Measurements from ENCODE around the gene ITPKA. TPM values are rescaled to one million over a fixed set of nuclear protein-coding genes. Genes with fewer than 3 reads are reported as not detected.
A peak's percentile ranks its signal among the peaks of the same experiment; 100 is the strongest.

The ITPKA gene
- total RNA-seq = under 1 TPM in 1 of 3 donors, not detected in 2; 0.15 TPM

DNA sequence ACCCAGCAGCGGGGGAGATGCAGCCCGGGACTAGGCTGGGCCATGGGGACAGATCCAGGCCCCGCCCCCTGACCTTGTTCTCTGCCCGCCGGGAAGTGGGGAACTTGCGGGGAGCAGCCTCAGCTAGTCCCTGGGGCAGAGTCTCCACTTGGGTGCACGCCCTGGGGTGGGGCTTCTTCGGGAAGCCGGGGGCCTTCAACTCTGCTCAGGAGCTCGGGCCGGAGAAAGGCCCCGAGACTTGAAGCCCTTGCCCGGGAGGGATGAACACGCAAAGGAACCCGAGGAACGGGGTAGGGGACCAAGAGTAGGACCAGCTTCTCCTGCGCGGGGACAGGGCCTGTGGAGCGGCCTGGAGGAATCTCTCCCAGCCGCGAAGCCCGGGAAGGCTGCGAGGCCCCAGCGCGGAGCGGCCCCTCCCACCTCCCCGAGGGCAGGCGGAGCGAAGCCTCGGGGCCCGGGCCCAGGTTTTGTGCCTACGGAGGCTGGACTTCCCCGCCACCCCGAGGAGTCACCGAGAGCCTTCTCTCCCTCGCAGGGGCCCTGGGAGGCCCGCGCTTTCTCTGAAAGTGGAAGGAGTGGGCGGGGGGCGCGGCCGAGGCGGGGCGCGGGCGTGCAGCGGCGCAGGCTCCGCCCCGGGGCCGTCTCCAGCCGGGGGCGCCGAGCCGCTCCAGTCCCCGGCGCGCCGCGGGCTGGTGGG is at the start of gene ITPKA:
Gene ITPKA (plus strand): TSS at position 670 of the 697 bp plus-strand sequence. CDS start 54 bp downstream, outside the sequence.
- intact Hi-C loops (cut with DNase I; ENCODE audit: low total_unique reads) = no loop called here
- peak in 1 of 2 donors; percentile 34 for DNase-seq (ENCODE audit: low spot score in 2 of 2)
- Histone ChIP-seq H3K36me3 (no peaks in the 10 kb centered on the region), H3K4me1 (peaks cover 9 to 14% of the 10 kb centered on the region in 2 donors), H3K9me3 (no peaks in the 10 kb centered on the region), H3K27ac (peak within 1 kb of the TSS in 1 of 2 donors; percentile 49), H3K4me3 (peak within 1 kb of the TSS; percentile 55 to 84 (median 67)), H3K27me3 (peaks cover 7 to 25% of the 10 kb centered on the region in 2 donors)
- TF ChIP-seq, protein P1, sequence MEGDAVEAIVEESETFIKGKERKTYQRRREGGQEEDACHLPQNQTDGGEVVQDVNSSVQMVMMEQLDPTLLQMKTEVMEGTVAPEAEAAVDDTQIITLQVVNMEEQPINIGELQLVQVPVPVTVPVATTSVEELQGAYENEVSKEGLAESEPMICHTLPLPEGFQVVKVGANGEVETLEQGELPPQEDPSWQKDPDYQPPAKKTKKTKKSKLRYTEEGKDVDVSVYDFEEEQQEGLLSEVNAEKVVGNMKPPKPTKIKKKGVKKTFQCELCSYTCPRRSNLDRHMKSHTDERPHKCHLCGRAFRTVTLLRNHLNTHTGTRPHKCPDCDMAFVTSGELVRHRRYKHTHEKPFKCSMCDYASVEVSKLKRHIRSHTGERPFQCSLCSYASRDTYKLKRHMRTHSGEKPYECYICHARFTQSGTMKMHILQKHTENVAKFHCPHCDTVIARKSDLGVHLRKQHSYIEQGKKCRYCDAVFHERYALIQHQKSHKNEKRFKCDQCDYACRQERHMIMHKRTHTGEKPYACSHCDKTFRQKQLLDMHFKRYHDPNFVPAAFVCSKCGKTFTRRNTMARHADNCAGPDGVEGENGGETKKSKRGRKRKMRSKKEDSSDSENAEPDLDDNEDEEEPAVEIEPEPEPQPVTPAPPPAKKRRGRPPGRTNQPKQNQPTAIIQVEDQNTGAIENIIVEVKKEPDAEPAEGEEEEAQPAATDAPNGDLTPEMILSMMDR (IDR thresholded peaks at IDR 0.05) = no peak
- TF ChIP-seq POLR2A (IDR thresholded peaks at IDR 0.05) = no peak
- no peak for TF ChIP-seq POLR2AphosphoS5 (IDR thresholded peaks at IDR 0.05)

DNA sequence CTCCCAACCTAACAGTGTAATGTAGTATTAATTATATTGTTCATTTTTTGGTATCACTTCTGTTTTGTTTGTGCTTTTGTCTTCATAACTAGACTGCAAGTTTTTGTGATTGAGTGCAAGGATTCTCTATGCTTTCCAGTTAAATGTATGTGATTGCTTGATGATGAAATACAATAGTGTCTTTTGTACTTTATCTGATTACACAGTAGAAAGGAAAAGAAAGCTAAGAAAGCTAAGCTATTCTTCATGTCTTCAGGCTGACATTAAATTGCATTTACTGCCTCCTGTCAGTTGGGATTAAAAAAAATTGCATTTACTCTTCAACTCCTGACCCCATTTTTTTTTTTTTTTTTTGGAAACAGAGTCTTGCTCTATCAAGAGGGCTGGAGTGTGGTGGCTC is 48.3 kb upstream of the ITPKA start:
- Histone ChIP-seq H3K4me1 (no peaks in the 10 kb centered on the region), H3K9me3 (no peaks in the 10 kb centered on the region), H3K27me3 (no peaks in the 10 kb centered on the region), H3K4me3 (no peak overlapping the region), H3K27ac (no peak overlapping the region), H3K36me3 (peaks cover 4% of the 10 kb centered on the region)
- intact Hi-C loops (cut with DNase I; ENCODE audit: low total_unique reads) = no loop called here
- no peak for DNase-seq (ENCODE audit: low spot score in 2 of 2)
- TF ChIP-seq POLR2A (IDR thresholded peaks at IDR 0.05) = no peak
- no peak for TF ChIP-seq POLR2AphosphoS5 (IDR thresholded peaks at IDR 0.05)
- TF ChIP-seq, protein P1 (IDR thresholded peaks at IDR 0.05) = no peak

DNA sequence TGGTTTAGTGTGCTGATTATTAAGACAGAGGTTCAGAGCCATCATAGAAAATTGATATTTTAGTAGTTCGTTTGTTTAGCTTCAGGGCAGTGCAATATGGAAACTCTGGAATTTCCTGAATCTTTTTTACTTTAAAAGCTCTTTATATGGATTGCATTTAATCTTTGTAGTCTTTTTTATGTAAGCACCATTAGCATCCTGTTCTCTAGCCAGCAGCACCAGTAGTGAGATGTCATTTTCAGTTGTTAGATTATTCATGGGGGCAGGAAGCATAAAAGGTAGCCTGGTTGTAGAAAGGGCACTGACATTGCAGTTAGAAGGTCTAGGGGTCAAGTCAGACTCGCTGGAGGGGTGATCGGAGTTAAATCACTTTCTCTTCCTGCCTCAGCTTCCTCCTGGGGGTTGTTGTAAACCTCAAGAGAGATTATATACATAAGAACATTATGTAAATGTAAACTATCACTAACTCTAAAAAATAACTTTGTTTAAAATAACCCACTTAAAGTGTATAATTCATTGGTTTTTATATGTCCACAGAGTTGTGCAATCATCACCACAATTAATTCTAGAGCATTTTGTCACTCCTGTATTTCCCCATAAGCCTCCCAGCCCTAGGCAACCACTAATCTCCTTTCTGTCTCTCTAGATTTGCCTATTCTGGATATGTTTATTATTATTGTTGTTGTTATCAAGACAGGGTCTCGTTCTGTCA is 31.4 kb upstream of the ITPKA start:
- Histone ChIP-seq H3K9me3 (no peaks in the 10 kb centered on the region), H3K36me3 (peaks cover 5% of the 10 kb centered on the region), H3K4me1 (no peaks in the 10 kb centered on the region), H3K27ac (no peak overlapping the region), H3K27me3 (no peaks in the 10 kb centered on the region), H3K4me3 (no peak overlapping the region)
- TF ChIP-seq, protein P1 (IDR thresholded peaks at IDR 0.05) = no peak
- no peak for TF ChIP-seq POLR2AphosphoS5 (IDR thresholded peaks at IDR 0.05)
- no peak for TF ChIP-seq POLR2A (IDR thresholded peaks at IDR 0.05)
- no peak for DNase-seq (ENCODE audit: low spot score in 2 of 2)
- intact Hi-C loops (cut with DNase I; ENCODE audit: low total_unique reads) = no loop called here

DNA sequence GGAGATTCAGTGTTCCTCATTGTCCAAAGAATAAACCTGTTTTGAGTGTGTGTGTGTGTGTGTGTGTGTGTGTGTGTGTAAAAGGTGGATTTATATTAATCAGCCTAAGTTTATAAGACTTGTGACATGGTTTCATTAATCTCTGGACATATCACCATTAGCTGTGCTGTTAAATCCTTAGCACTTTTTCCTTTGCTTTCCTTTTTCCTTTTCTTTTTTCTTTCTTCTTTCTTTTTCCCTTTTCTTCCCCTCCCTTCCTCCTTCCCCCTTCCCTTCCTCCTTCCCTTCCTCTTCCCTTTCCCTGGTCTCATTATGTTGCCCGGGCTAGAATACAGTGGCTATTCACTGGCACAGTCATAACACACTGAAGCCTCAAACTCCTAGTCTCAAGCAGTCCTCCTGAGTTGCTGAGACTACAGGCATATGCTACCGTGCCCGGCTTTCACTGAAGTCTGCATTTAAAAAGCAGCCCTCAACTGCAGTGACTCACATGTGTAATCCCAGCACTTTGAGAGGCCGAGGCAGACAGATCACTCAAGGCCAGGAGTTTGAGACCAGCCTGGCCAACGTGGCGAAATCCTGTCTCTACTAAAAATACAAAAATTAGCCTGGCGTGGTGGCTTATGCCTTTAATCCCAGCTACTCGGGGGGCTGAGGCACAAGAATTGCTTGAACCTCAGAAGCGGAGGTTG is 28.6 kb upstream of the ITPKA start:
- no peaks in the 10 kb centered on the region for H3K4me1 ChIP-seq
- H3K4me3 ChIP-seq = no peak overlapping the region
- intact Hi-C loops (cut with DNase I; ENCODE audit: low total_unique reads) = no loop called here
- DNase-seq (ENCODE audit: low spot score in 2 of 2) = no peak
- H3K9me3 ChIP-seq = no peaks in the 10 kb centered on the region
- no peaks in the 10 kb centered on the region for H3K36me3 ChIP-seq
- TF ChIP-seq, protein P1 (IDR thresholded peaks at IDR 0.05) = no peak
- TF ChIP-seq POLR2A (IDR thresholded peaks at IDR 0.05) (no peak), POLR2AphosphoS5 (IDR thresholded peaks at IDR 0.05) (no peak)
- no peaks in the 10 kb centered on the region for H3K27me3 ChIP-seq
- no peak overlapping the region for H3K27ac ChIP-seq

All from breast epithelium (tissue), 4 donors.